HG03469 (cell line): ENCODE measurements around the gene RAB7A.
"Not testable (repeated sequence)": the region's sequence is repeated elsewhere in the genome, so short reads cannot be mapped to it uniquely, and the experiment has no call there.

Source experiments
- ATAC-seq: cut with Tn5 transposase; IDR thresholded peaks from one replicate; pipeline ENCODE4 v1.9.1; 2021; ENCODE audit warnings: mild to moderate bottlenecking, moderate library complexity, moderate number of reproducible peaks; ENCODE audit not compliant: unreplicated experiment

The RAB7A gene

GRCh38 chr3:128815318-128816064, 89.5 kb downstream of the RAB7A start:
- ATAC-seq: no peak

GRCh38 chr3:128818186-128818787, 92.3 kb downstream of the RAB7A start:
- ATAC-seq: no peak

- ATAC-seq: no peak
Measured at GRCh38 chr3:128820252-128820839, 94.4 kb downstream of the RAB7A start.

GRCh38 chr3:128823008-128823407, 97.0 kb downstream of the RAB7A start:
- no peak for ATAC-seq

- no peak for ATAC-seq
Measured at GRCh38 chr3:128823631-128824030, 97.6 kb downstream of the RAB7A start.

GRCh38 chr3:128824132-128824850, 98.3 kb downstream of the RAB7A start:
- no peak for ATAC-seq

- ATAC-seq: no peak
Measured at GRCh38 chr3:128825117-128825725, 99.2 kb downstream of the RAB7A start.

- not testable (repeated sequence) for ATAC-seq
Measured at GRCh38 chr3:128829087-128829486, 103.1 kb downstream of the RAB7A start.

GRCh38 chr3:128829925-128830625, 104.1 kb downstream of the RAB7A start:
- ATAC-seq: not testable (repeated sequence)

- not testable (repeated sequence) for ATAC-seq
Measured at GRCh38 chr3:128830762-128831161, 104.8 kb downstream of the RAB7A start.

- not testable (repeated sequence) for ATAC-seq
Measured at GRCh38 chr3:128832979-128833378, 107.0 kb downstream of the RAB7A start.

GRCh38 chr3:128835096-128835495, 109.1 kb downstream of the RAB7A start:
- no peak for ATAC-seq

GRCh38 chr3:128841926-128842920, 116.2 kb downstream of the RAB7A start:
- no peak for ATAC-seq

GRCh38 chr3:128844502-128844901, 118.5 kb downstream of the RAB7A start:
- ATAC-seq: no peak

GRCh38 chr3:128845119-128845777, 119.3 kb downstream of the RAB7A start:
- ATAC-seq: no peak

GRCh38 chr3:128845778-128846485, 119.9 kb downstream of the RAB7A start:
- ATAC-seq: peak; percentile 50

GRCh38 chr3:128846486-128846891, 120.5 kb downstream of the RAB7A start:
- no peak for ATAC-seq
